Measurements from ENCODE around the gene RBL2. TPM values are rescaled to one million over a fixed set of nuclear protein-coding genes. Genes with fewer than 3 reads are reported as not detected.

Gene RBL2
- total and polyA plus RNA-seq, 2 of the 13 experiments (the other 11 are each of a cell fraction or from before 2014, with no cell fraction given), result 41.2 to 60.9 TPM

DNA sequence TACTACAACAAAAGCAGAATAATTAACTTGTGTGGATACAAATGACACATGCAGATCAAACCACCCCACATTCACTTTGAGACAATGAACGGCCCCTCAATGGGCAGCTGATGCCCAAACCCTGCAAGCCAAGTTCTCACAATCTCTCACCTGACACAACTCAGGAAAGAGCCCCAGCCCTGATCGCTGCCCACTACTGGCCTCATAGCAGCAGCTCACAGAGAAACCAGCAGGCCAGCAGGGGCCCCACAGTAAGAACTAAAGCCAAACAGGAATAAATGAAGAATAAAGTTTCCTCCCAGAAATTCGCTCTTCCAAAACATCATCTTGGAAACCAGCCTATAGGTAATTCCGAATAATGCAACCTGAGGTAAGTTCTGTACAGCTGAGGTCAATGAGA is 61.1 kb downstream of the RBL2 start:
- in situ Hi-C loops (cut with HindIII; ENCODE audit: extremely low pct_ligation_motif_present, low pct_unique_long_range_greater_than_20kb) (no loop called here), intact Hi-C loops (cut with micrococcal nuclease; ENCODE audit: unreplicated experiment) (no loop called here)
- ChIA-PET CTCF (ENCODE audit: low intra/inter-chr PET ratio, low total read pairs) (no interaction called here), POLR2A (interaction anchor here (1.2 kb wide), 1 partner anchor 8 kb away, joined by 8 read pairs; the partner anchor contains the start of gene AKTIP)
- H4K20me1 ChIP-seq (ENCODE audit: insufficient read depth, low read length), result no peaks in the 10 kb centered on the region
- H3K4me2 ChIP-seq (ENCODE audit: low read depth, low read length), result no peak overlapping the region
- no peak overlapping the region for H3K27ac ChIP-seq (ENCODE audit: extremely low read length, insufficient read depth, low read length)
- no peaks in the 10 kb centered on the region for H3K79me2 ChIP-seq (ENCODE audit: insufficient read depth, low read length)
- H3K27me3 ChIP-seq (ENCODE audit: control insufficient read depth in 1 of 2, insufficient read depth in 2 of 2, low read length in 2 of 2), result no peaks in the 10 kb centered on the region
- ATAC-seq (peak; percentile 89), DNase-seq (ENCODE audit: low spot score) (no peak), FAIRE-seq (no peak)
- no peaks in the 10 kb centered on the region for H3K4me1 ChIP-seq (ENCODE audit: insufficient read depth, low read length)
- no TSS peak for BruUV-seq (replicated peaks)
- no peak overlapping the region for H3K4me3 ChIP-seq (replicated peaks in 1 of 3; ENCODE audit: insufficient read depth in 1 of 3, low read depth in 2 of 3, low read length in 3 of 3)
- no peaks in the 10 kb centered on the region for H3K9me3 ChIP-seq (ENCODE audit: low read length)
- H2AFZ ChIP-seq (ENCODE audit: low read length), result no peak overlapping the region
- no peak overlapping the region for H3K9ac ChIP-seq (ENCODE audit: insufficient read depth, low read depth, low read length)
- WGBS (ENCODE audit: low lambda C conversion rate), result 95% methylated on average over 4 of the region's 4 CpGs
- H3K36me3 ChIP-seq (replicated peaks in 1 of 2; ENCODE audit: control insufficient read depth in 1 of 2, insufficient read depth in 2 of 2, low read length in 2 of 2), result peaks cover 26 to 69% of the 10 kb centered on the region in 2 experiments
- TF ChIP-seq ZNF564 (CRISPR knock-in tag; IDR thresholded peaks at IDR 0.05) (no peak), MTA1 (CRISPR knock-in tag; IDR thresholded peaks at IDR 0.05; ENCODE audit: borderline replicate concordance) (no peak), KDM2A (CRISPR knock-in tag; IDR thresholded peaks at IDR 0.05; ENCODE audit: borderline replicate concordance, low read depth) (no peak), ZNF558 (CRISPR knock-in tag; IDR thresholded peaks at IDR 0.05; ENCODE audit: borderline replicate concordance) (no peak), MIXL1 (CRISPR knock-in tag; IDR thresholded peaks at IDR 0.05) (no peak), ZNF773 (CRISPR knock-in tag; IDR thresholded peaks at IDR 0.05; ENCODE audit: borderline replicate concordance) (no peak), ZNF546 (CRISPR knock-in tag; conservative IDR thresholded peaks at IDR 0.05) (no peak), SNRNP70 (IDR thresholded peaks at IDR 0.05; ENCODE audit: low read depth, low read length) (no peak), HDAC1 (CRISPR knock-in tag; IDR thresholded peaks at IDR 0.05) (no peak), TMF1 (CRISPR knock-in tag; IDR thresholded peaks at IDR 0.05; ENCODE audit: low read depth) (no peak), ZNF839 (CRISPR knock-in tag; IDR thresholded peaks at IDR 0.05; ENCODE audit: borderline replicate concordance) (no peak)
- TF ChIP-seq, protein P1, sequence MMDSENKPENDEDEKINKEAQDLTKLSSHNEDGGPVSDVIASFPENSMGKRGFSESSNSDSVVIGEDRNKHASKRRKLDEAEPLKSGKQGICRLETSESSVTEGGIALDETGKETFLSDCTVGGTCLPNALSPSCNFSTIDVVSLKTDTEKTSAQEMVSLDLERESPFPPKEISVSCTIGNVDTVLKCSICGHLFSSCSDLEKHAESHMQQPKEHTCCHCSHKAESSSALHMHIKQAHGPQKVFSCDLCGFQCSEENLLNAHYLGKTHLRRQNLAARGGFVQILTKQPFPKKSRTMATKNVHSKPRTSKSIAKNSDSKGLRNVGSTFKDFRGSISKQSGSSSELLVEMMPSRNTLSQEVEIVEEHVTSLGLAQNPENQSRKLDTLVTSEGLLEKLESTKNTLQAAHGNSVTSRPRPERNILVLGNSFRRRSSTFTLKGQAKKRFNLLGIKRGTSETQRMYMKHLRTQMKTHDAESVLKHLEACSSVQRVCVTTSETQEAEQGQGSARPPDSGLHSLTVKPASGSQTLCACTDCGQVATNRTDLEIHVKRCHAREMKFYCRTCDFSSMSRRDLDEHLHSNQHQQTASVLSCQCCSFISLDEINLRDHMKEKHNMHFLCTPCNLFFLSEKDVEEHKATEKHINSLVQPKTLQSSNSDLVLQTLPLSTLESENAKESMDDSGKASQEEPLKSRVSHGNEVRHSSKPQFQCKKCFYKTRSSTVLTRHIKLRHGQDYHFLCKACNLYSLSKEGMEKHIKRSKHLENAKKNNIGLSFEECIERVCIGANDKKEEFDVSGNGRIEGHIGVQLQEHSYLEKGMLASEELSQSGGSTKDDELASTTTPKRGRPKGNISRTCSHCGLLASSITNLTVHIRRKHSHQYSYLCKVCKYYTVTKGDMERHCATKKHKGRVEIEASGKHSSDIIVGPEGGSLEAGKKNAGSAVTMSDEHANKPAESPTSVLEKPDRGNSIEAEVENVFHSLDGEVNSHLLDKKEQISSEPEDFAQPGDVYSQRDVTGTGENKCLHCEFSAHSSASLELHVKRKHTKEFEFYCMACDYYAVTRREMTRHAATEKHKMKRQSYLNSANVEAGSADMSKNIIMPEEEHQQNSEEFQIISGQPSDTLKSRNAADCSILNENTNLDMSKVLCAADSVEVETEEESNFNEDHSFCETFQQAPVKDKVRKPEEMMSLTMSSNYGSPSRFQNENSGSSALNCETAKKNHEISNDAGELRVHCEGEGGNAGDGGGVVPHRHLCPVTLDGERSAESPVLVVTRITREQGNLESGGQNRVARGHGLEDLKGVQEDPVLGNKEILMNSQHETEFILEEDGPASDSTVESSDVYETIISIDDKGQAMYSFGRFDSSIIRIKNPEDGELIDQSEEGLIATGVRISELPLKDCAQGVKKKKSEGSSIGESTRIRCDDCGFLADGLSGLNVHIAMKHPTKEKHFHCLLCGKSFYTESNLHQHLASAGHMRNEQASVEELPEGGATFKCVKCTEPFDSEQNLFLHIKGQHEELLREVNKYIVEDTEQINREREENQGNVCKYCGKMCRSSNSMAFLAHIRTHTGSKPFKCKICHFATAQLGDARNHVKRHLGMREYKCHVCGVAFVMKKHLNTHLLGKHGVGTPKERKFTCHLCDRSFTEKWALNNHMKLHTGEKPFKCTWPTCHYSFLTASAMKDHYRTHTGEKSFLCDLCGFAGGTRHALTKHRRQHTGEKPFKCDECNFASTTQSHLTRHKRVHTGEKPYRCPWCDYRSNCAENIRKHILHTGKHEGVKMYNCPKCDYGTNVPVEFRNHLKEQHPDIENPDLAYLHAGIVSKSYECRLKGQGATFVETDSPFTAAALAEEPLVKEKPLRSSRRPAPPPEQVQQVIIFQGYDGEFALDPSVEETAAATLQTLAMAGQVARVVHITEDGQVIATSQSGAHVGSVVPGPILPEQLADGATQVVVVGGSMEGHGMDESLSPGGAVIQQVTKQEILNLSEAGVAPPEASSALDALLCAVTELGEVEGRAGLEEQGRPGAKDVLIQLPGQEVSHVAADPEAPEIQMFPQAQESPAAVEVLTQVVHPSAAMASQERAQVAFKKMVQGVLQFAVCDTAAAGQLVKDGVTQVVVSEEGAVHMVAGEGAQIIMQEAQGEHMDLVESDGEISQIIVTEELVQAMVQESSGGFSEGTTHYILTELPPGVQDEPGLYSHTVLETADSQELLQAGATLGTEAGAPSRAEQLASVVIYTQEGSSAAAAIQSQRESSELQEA (CRISPR knock-in tag; IDR thresholded peaks at IDR 0.05; ENCODE audit: not compliant biosample characterization), result no peak
- TF ChIP-seq, protein P2, sequence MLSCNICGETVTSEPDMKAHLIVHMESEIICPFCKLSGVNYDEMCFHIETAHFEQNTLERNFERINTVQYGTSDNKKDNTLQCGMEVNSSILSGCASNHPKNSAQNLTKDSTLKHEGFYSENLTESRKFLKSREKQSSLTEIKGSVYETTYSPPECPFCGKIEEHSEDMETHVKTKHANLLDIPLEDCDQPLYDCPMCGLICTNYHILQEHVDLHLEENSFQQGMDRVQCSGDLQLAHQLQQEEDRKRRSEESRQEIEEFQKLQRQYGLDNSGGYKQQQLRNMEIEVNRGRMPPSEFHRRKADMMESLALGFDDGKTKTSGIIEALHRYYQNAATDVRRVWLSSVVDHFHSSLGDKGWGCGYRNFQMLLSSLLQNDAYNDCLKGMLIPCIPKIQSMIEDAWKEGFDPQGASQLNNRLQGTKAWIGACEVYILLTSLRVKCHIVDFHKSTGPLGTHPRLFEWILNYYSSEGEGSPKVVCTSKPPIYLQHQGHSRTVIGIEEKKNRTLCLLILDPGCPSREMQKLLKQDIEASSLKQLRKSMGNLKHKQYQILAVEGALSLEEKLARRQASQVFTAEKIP (CRISPR knock-in tag; IDR thresholded peaks at IDR 0.05; ENCODE audit: borderline replicate concordance), result no peak
- TF ChIP-seq, protein P3, sequence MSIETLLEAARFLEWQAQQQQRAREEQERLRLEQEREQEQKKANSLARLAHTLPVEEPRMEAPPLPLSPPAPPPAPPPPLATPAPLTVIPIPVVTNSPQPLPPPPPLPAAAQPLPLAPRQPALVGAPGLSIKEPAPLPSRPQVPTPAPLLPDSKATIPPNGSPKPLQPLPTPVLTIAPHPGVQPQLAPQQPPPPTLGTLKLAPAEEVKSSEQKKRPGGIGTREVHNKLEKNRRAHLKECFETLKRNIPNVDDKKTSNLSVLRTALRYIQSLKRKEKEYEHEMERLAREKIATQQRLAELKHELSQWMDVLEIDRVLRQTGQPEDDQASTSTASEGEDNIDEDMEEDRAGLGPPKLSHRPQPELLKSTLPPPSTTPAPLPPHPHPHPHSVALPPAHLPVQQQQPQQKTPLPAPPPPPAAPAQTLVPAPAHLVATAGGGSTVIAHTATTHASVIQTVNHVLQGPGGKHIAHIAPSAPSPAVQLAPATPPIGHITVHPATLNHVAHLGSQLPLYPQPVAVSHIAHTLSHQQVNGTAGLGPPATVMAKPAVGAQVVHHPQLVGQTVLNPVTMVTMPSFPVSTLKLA (IDR thresholded peaks at IDR 0.05), result no peak

Data from HepG2 (cell line).